HepG2 (cell line): ENCODE measurements around the gene ATG2A. TPM values are rescaled to one million over a fixed set of nuclear protein-coding genes. Genes with fewer than 3 reads are reported as not detected.

ENCODE experiments used
- ATAC-seq: fragments of 200-7000 bp; cut with Tn5 transposase; 3 replicates; pipeline ENCODE4 v1.9.1; 2020; ENCODE audit warnings: mild to moderate bottlenecking, moderate library complexity
- BruUV-seq: library from RNA; stranded (reverse); fragments of 400-500 nt; replicated peaks from 2 replicates; lab custom pipeline; 2021; lab: Mats Ljungman, UMichigan
- CTCF ChIA-PET: fragments of 300-600 bp; formaldehyde crosslinking; extraction: SDS; loops from one replicate; lab custom pipeline; 2021; ENCODE audit warnings: low total read pairs, inconsistent platforms, low intra/inter-chr PET ratio; lab: Yijun Ruan, JAX
- POLR2A ChIA-PET: fragments of 350-600 bp; sonication (Branson Sonifier 250); formaldehyde crosslinking; loops from one replicate; lab custom pipeline; 2020; ENCODE audit warnings: antibody characterized with exemption, inconsistent platforms; lab: Yijun Ruan, JAX
- DNase-seq: peaks from one replicate; pipeline ENCODE4 v3.0.0-alpha.2; 2015; ENCODE audit warnings: low spot score
- FAIRE-seq: peaks from 3 replicates; lab custom pipeline; 2011; peaks lifted over from hg19 to GRCh38; lab: Jason Lieb, UNC
- H2AFZ ChIP-seq: one replicate; pipeline ENCODE4 v1.6.1; 2011; ENCODE audit warnings: low read length, inconsistent platforms
- H3K27ac ChIP-seq: fragments of 300-600 bp; 3 replicates; pipeline ENCODE4 v1.8.0; 2011; ENCODE audit warnings: mixed run types, mild to moderate bottlenecking, mixed read lengths, low read length, inconsistent platforms; ENCODE audit not compliant: insufficient read depth; ENCODE audit errors: extremely low read length
- H3K27me3 ChIP-seq, 2 experiments: fragments of 200-600 bp in 1 of 2; 2 replicates in 1 of 2; 3 replicates in 1 of 2; pipeline versions ENCODE4 v1.6.0 to v1.8.0; 2011; ENCODE audit warnings: low read length in 2 of 2, mild to moderate bottlenecking in 2 of 2, moderate library complexity in 2 of 2, inconsistent platforms in 1 of 2; ENCODE audit not compliant: insufficient read depth in 2 of 2, control insufficient read depth in 1 of 2
- H3K36me3 ChIP-seq, 2 experiments: fragments of 200-600 bp in 1 of 2; replicated peaks in 1 of 2; 2 replicates in 1 of 2; 3 replicates in 1 of 2; pipeline versions ENCODE4 v1.5.1 to v1.8.0; 2011; ENCODE audit warnings: low read length in 2 of 2, inconsistent platforms in 1 of 2; ENCODE audit not compliant: insufficient read depth in 2 of 2, control insufficient read depth in 1 of 2
- H3K4me1 ChIP-seq: 2 replicates; pipeline ENCODE4 v1.5.1; 2012; ENCODE audit warnings: low read length, inconsistent platforms; ENCODE audit not compliant: insufficient read depth
- H3K4me2 ChIP-seq: 2 replicates; pipeline ENCODE4 v1.6.0; 2011; ENCODE audit warnings: low read depth, low read length, inconsistent platforms
- H3K4me3 ChIP-seq, 3 experiments: fragments of 200-600 bp in 1 of 3; sonication (generic), shearing (Covaris generic) in 1 of 3; replicated peaks in 1 of 3; 2 replicates each; pipeline ENCODE4 v1.5.1; 2011 to 2016; ENCODE audit warnings: low read length in 3 of 3, inconsistent platforms in 2 of 3, low read depth in 2 of 3, mild to moderate bottlenecking in 2 of 3, control low read depth in 1 of 3, mixed read lengths in 1 of 3; ENCODE audit not compliant: insufficient read depth in 1 of 3
- H3K79me2 ChIP-seq: one replicate; pipeline ENCODE4 v1.6.1; 2011; ENCODE audit warnings: low read length, inconsistent platforms; ENCODE audit not compliant: insufficient read depth
- H3K9ac ChIP-seq: 2 replicates; pipeline ENCODE4 v1.6.0; 2011; ENCODE audit warnings: mild to moderate bottlenecking, low read depth, low read length, inconsistent platforms; ENCODE audit not compliant: insufficient read depth
- H3K9me3 ChIP-seq: 2 replicates; pipeline ENCODE4 v1.5.1; 2012; ENCODE audit warnings: mild to moderate bottlenecking, low read length
- H4K20me1 ChIP-seq: 2 replicates; pipeline ENCODE4 v1.6.0; 2011; ENCODE audit warnings: inconsistent platforms, mild to moderate bottlenecking, low read length, moderate library complexity; ENCODE audit not compliant: insufficient read depth
- BCL3 ChIP-seq: sonication (generic); formaldehyde crosslinking; IDR thresholded peaks from 2 replicates; pipeline ENCODE4 v1.5.1; 2020; ENCODE audit warnings: mild to moderate bottlenecking, missing genetic modification reagents, moderate library complexity
- GLI4 ChIP-seq: sonication (generic); formaldehyde crosslinking; IDR thresholded peaks from 2 replicates; pipeline ENCODE4 v1.5.1; 2020; ENCODE audit warnings: missing genetic modification reagents, mild to moderate bottlenecking, moderate library complexity, borderline replicate concordance
- HOXA5 ChIP-seq: sonication (generic); formaldehyde crosslinking; IDR thresholded peaks from 2 replicates; pipeline ENCODE4 v1.4.0; 2020; ENCODE audit warnings: missing genetic modification reagents
- POGK ChIP-seq: sonication (generic); formaldehyde crosslinking; conservative IDR thresholded peaks from 2 replicates; pipeline ENCODE4 v1.8.0; 2022; ENCODE audit warnings: mild to moderate bottlenecking, moderate library complexity, missing genetic modification reagents
- RCOR2 ChIP-seq: IDR thresholded peaks from 2 replicates; pipeline ENCODE4 v1.6.1; 2016; ENCODE audit warnings: missing biosample characterization, missing genetic modification reagents
- SETDB1 ChIP-seq: sonication (generic); formaldehyde crosslinking; IDR thresholded peaks from 2 replicates; pipeline ENCODE4 v1.5.1; 2020; ENCODE audit warnings: missing genetic modification reagents, mild to moderate bottlenecking, borderline replicate concordance
- TRAFD1 ChIP-seq: sonication (generic); formaldehyde crosslinking; IDR thresholded peaks from 2 replicates; pipeline ENCODE4 v1.5.1; 2020; ENCODE audit warnings: missing genetic modification reagents, mild to moderate bottlenecking, borderline replicate concordance
- ZC3H4 ChIP-seq: sonication (generic); formaldehyde crosslinking; IDR thresholded peaks from 2 replicates; pipeline ENCODE4 v1.4.0; 2020; ENCODE audit warnings: missing genetic modification reagents, borderline replicate concordance
- ZNF121 ChIP-seq: sonication (generic); formaldehyde crosslinking; IDR thresholded peaks from 2 replicates; pipeline ENCODE4 v1.5.0; 2020; ENCODE audit warnings: mild to moderate bottlenecking, missing genetic modification reagents
- ZNF138 ChIP-seq: sonication (generic); formaldehyde crosslinking; IDR thresholded peaks from 2 replicates; pipeline ENCODE4 v1.5.0; 2020; ENCODE audit warnings: mild to moderate bottlenecking, low read depth, missing genetic modification reagents
- ZNF644 ChIP-seq: IDR thresholded peaks from 2 replicates; pipeline ENCODE4 v1.6.1; 2016; ENCODE audit warnings: low read depth
- ZNF776 ChIP-seq: sonication (generic); formaldehyde crosslinking; IDR thresholded peaks from 2 replicates; pipeline ENCODE4 v1.4.0; 2020; ENCODE audit warnings: mild to moderate bottlenecking, missing genetic modification reagents
- ZNF780A ChIP-seq: sonication (generic); formaldehyde crosslinking; IDR thresholded peaks from 2 replicates; pipeline ENCODE4 v1.8.0; 2022; ENCODE audit warnings: mild to moderate bottlenecking, missing genetic modification reagents, moderate library complexity
- WGBS: methylation state at CpG from one replicate; pipeline ENCODE4 v1.1.6; 2017; ENCODE audit warnings: low lambda C conversion rate; 5-methylcytosine and 5-hydroxymethylcytosine counted together
- in situ Hi-C: cut with HindIII; loops from 2 replicates; pipeline ENCODE4 v1.10.0; 2017; ENCODE audit warnings: low pct_unique_long_range_greater_than_20kb; ENCODE audit not compliant: extremely low pct_ligation_motif_present
- intact Hi-C: fragments of 100-400 bp; cut with micrococcal nuclease; formaldehyde crosslinking; loops from one replicate; pipeline ENCODE4 v1.10.0; 2022; ENCODE audit not compliant: unreplicated experiment
- polyA plus RNA-seq, 8 experiments: library from polyadenylated mRNA; depleted of rRNA in 3 of 8; stranded (reverse) in 7 of 8; unstranded in 1 of 8; fragments of >200 nt; fragmentation: Illumina TruSeq in 4 of 8; extraction: Trizol in 4 of 8; gene quantifications; 2 replicates each; pipeline versions ENCODE4 v1.2.1 to v1.2.3, GENCODE V29; 2011 to 2016; ENCODE audit warnings: low read depth in 4 of 8, missing spikeins in 1 of 8, mixed read lengths in 1 of 8; ENCODE audit not compliant: insufficient read depth in 1 of 8
- total RNA-seq, 5 experiments: library from RNA; depleted of rRNA; stranded (reverse); fragments of >200 nt; fragmentation: Illumina TruSeq; extraction: Trizol; gene quantifications; 2 replicates each; pipeline ENCODE4 v1.2.3, GENCODE V29; 2016; ENCODE audit warnings: low read depth in 1 of 5
- TF ChIP-seq, protein P1 (sequence below): sonication (generic); formaldehyde crosslinking; IDR thresholded peaks from 2 replicates; pipeline ENCODE4 v1.4.0; 2020; ENCODE audit warnings: mild to moderate bottlenecking, low read depth, missing genetic modification reagents
- TF ChIP-seq, protein P2 (sequence below): IDR thresholded peaks from 2 replicates; pipeline ENCODE4 v1.6.1; 2012; ENCODE audit warnings: inconsistent platforms

Gene ATG2A
- total and polyA plus RNA-seq, 2 of the 13 experiments (the other 11 are each of a cell fraction or from before 2014, with no cell fraction given): 6.7 to 8.0 TPM

DNA sequence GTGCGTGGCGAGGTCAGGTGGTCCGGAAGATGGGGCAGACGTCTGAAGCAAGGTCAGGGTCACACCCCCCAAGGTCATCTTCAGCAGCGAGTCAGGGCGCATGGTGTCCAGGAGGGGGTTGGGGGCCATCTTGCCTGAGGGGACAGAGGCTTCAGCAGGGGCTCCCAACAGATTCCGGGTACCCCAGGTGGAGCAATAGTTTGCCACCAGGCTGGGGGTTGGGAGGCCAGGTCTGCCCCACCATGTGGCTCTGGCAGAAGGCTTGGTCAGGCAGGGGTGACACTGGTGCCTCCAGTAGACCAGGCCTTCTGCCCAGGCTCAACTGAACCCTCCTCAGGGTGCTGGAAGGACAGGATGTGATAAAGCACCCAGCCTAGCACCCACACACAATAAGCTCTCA lies 5.9 kb downstream of the ATG2A start:
- ATAC-seq (no peak), FAIRE-seq (no peak), DNase-seq (no peak)
- POLR2A ChIA-PET: no interaction called here
- Histone ChIP-seq H3K4me2 (no peak overlapping the region), H3K9ac (no peak overlapping the region), H3K27me3 (no peaks in the 10 kb centered on the region), H3K9me3 (no peaks in the 10 kb centered on the region), H3K36me3 (peaks cover 42 to 60% of the 10 kb centered on the region in 2 experiments; a peak in 4 of 5 replicates), H4K20me1 (peaks cover 5% of the 10 kb centered on the region; the same call in 1 of the 2 replicates), H3K79me2 (peaks cover 10% of the 10 kb centered on the region), H2AFZ (no peak overlapping the region), H3K4me1 (peaks cover 11% of the 10 kb centered on the region), H3K27ac (no peak overlapping the region), H3K4me3 (no peak overlapping the region)
- intact Hi-C loops (no loop called here), in situ Hi-C loops (no loop called here)
- BruUV-seq: no TSS peak
- CTCF ChIA-PET: no interaction called here
- 97% methylated on average over 5 of the region's 7 CpGs for WGBS
- no peak for TF ChIP-seq ZC3H4 (CRISPR knock-in tag)
- TF ChIP-seq SETDB1 (CRISPR knock-in tag): no peak
- no peak for TF ChIP-seq ZNF776 (CRISPR knock-in tag)
- no peak for TF ChIP-seq ZNF138 (CRISPR knock-in tag)
- no peak for TF ChIP-seq HOXA5 (CRISPR knock-in tag)
- TF ChIP-seq, protein P1, sequence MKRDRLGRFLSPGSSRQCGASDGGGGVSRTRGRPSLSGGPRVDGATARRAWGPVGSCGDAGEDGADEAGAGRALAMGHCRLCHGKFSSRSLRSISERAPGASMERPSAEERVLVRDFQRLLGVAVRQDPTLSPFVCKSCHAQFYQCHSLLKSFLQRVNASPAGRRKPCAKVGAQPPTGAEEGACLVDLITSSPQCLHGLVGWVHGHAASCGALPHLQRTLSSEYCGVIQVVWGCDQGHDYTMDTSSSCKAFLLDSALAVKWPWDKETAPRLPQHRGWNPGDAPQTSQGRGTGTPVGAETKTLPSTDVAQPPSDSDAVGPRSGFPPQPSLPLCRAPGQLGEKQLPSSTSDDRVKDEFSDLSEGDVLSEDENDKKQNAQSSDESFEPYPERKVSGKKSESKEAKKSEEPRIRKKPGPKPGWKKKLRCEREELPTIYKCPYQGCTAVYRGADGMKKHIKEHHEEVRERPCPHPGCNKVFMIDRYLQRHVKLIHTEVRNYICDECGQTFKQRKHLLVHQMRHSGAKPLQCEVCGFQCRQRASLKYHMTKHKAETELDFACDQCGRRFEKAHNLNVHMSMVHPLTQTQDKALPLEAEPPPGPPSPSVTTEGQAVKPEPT (CRISPR knock-in tag): no peak
- no peak for TF ChIP-seq ZNF644
- no peak for TF ChIP-seq BCL3
- TF ChIP-seq TRAFD1: no peak
- TF ChIP-seq GLI4 (CRISPR knock-in tag): no peak
- TF ChIP-seq RCOR2 (CRISPR knock-in tag): no peak
- TF ChIP-seq ZNF121 (CRISPR knock-in tag): no peak
- no peak for TF ChIP-seq ZNF780A (CRISPR knock-in tag)
- TF ChIP-seq POGK (CRISPR knock-in tag): no peak
- TF ChIP-seq, protein P2, sequence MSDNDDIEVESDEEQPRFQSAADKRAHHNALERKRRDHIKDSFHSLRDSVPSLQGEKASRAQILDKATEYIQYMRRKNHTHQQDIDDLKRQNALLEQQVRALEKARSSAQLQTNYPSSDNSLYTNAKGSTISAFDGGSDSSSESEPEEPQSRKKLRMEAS: no peak
